HCT116 (cell line): Measurements from ENCODE around the gene OR8D4. TPM values are rescaled to one million over a fixed set of nuclear protein-coding genes. Genes with fewer than 3 reads are reported as not detected.

Experiments used
- ATAC-seq: fragments of 200-7000 bp; cut with Tn5 transposase; 2 replicates; pipeline ENCODE4 v1.9.1; 2020; ENCODE audit warnings: mild to moderate bottlenecking, moderate library complexity
- Bru-seq: library from RNA; stranded (reverse); fragments of 400-500 nt; gene quantifications from one replicate; lab custom pipeline; 2021; lab: Mats Ljungman, UMichigan
- BruChase-seq, 2 experiments: library from RNA; stranded (reverse); fragments of 400-500 nt; gene quantifications; one replicate each; lab custom pipeline; 2021; lab: Mats Ljungman, UMichigan
- BruUV-seq: library from RNA; stranded (reverse); fragments of 400-500 nt; replicated peaks from 2 replicates; lab custom pipeline; 2021; lab: Mats Ljungman, UMichigan
- CTCF ChIA-PET: fragments of 300-600 bp; sonication (Branson Sonifier 250); formaldehyde crosslinking; loops from one replicate; lab custom pipeline; 2021; ENCODE audit warnings: antibody characterized with exemption; lab: Charles Lee
- POLR2A ChIA-PET: fragments of 300-600, 350-600 bp; sonication (Branson Sonifier 250); formaldehyde crosslinking; loops from one replicate; lab custom pipeline; 2021; ENCODE audit warnings: antibody characterized with exemption; lab: Charles Lee
- RAD21 ChIA-PET, 2 experiments: fragments of 300-600 bp; sonication (Branson Sonifier 250); formaldehyde crosslinking; loops; one replicate each; lab custom pipeline; 2023; ENCODE audit warnings: low total read pairs in 2 of 2; ENCODE audit not compliant: uncharacterized antibody in 2 of 2, unreplicated experiment in 2 of 2, low non-redundant PET in 1 of 2; lab: Charles Lee
- DNase-seq: peaks from one replicate; pipeline ENCODE4 v3.0.0-alpha.2; 2010; ENCODE audit warnings: low read depth, low spot score
- H2AFZ ChIP-seq: fragments of 200-600 bp; shearing (Covaris generic), sonication (generic); 2 replicates; pipeline ENCODE4 v1.6.1; 2017; ENCODE audit warnings: low read depth, mixed run types, mixed read lengths, antibody characterized with exemption, low read length; ENCODE audit not compliant: poor library complexity, severe bottlenecking
- H3K27ac ChIP-seq: 2 replicates; pipeline ENCODE4 v1.5.1; 2012; ENCODE audit warnings: low read depth, low read length
- H3K27me3 ChIP-seq: fragments of 200-600 bp; sonication (generic); 2 replicates; pipeline ENCODE4 v1.6.1; 2016; ENCODE audit warnings: mixed run types, low read length, mixed read lengths; ENCODE audit not compliant: insufficient read depth
- H3K36me3 ChIP-seq, 2 experiments: fragments of 200-500 bp in 1 of 2; fragments of 200-600 bp in 1 of 2; sonication (Bioruptor generic) in 1 of 2; sonication (generic) in 1 of 2; 2 replicates each; pipeline versions ENCODE4 v1.5.1 to v1.6.1; 2014 to 2016; ENCODE audit warnings: low read length in 2 of 2, inconsistent platforms in 1 of 2, mixed read lengths in 1 of 2, mixed run types in 1 of 2; ENCODE audit not compliant: insufficient read depth in 2 of 2, control insufficient read depth in 1 of 2
- H3K4me1 ChIP-seq, 2 experiments: fragments of 200-600 bp in 1 of 2; sonication (generic) in 1 of 2; 2 replicates each; pipeline versions ENCODE4 v1.5.1 to v1.6.1; 2012 to 2017; ENCODE audit warnings: low read length in 2 of 2, inconsistent platforms in 1 of 2, mild to moderate bottlenecking in 1 of 2, mixed read lengths in 1 of 2, mixed run types in 1 of 2, moderate library complexity in 1 of 2; ENCODE audit not compliant: insufficient read depth in 2 of 2, control insufficient read depth in 1 of 2
- H3K4me2 ChIP-seq: fragments of 200-600 bp; sonication (generic); 2 replicates; pipeline ENCODE4 v1.6.1; 2017; ENCODE audit warnings: mixed run types, low read length, mixed read lengths
- H3K4me3 ChIP-seq, 2 experiments: fragments of 200-600 bp in 1 of 2; sonication (generic) in 1 of 2; replicated peaks in 1 of 2; 2 replicates each; pipeline ENCODE4 v1.5.1; 2011 to 2016; ENCODE audit warnings: low read length in 2 of 2, control low read depth in 1 of 2, low read depth in 1 of 2, mild to moderate bottlenecking in 1 of 2, mixed read lengths in 1 of 2, mixed run types in 1 of 2
- H3K79me2 ChIP-seq: fragments of 200-600 bp; sonication (generic); 2 replicates; pipeline ENCODE4 v1.6.1; 2017; ENCODE audit warnings: mild to moderate bottlenecking, mixed run types, low read length, moderate library complexity, mixed read lengths; ENCODE audit not compliant: insufficient read depth
- H3K9ac ChIP-seq: fragments of 200-600 bp; sonication (generic); 2 replicates; pipeline ENCODE4 v1.6.1; 2016; ENCODE audit warnings: low read length, mixed read lengths
- H3K9me2 ChIP-seq: fragments of 200-600 bp; sonication (generic), shearing (Covaris generic); 2 replicates; pipeline ENCODE4 v1.6.1; 2017; ENCODE audit warnings: mixed run types, mild to moderate bottlenecking, moderate library complexity; ENCODE audit not compliant: insufficient read depth
- H3K9me3 ChIP-seq, 2 experiments: fragments of 200-500 bp in 1 of 2; fragments of 200-600 bp in 1 of 2; sonication (Bioruptor generic) in 1 of 2; sonication (generic) in 1 of 2; 2 replicates each; pipeline ENCODE4 v1.6.1; 2014 to 2017; ENCODE audit warnings: low read length in 2 of 2, mixed read lengths in 2 of 2, inconsistent platforms in 1 of 2, low read depth in 1 of 2, mild to moderate bottlenecking in 1 of 2, mixed run types in 1 of 2, moderate library complexity in 1 of 2; ENCODE audit not compliant: control insufficient read depth in 1 of 2, insufficient read depth in 1 of 2
- H4K20me1 ChIP-seq: fragments of 200-600 bp; sonication (generic), shearing (Covaris generic); 2 replicates; pipeline ENCODE4 v1.6.1; 2017; ENCODE audit warnings: mixed run types, mild to moderate bottlenecking, moderate library complexity; ENCODE audit not compliant: insufficient read depth
- CEBPB ChIP-seq: IDR thresholded peaks from 2 replicates; pipeline ENCODE4 v1.6.1; 2012; ENCODE audit warnings: low read depth
- EGR1 ChIP-seq: IDR thresholded peaks from 2 replicates; pipeline ENCODE4 v1.6.1; 2012; ENCODE audit warnings: low read depth
- ELF1 ChIP-seq: IDR thresholded peaks from 2 replicates; pipeline ENCODE4 v1.6.1; 2012; ENCODE audit warnings: low read depth, borderline replicate concordance
- EZH2 ChIP-seq: fragments of 200-600 bp; sonication (generic); IDR thresholded peaks from 2 replicates; pipeline ENCODE4 v1.6.1; 2017; ENCODE audit warnings: antibody characterized with exemption, mixed run types
- EZH2phosphoT487 ChIP-seq: fragments of 200-600 bp; IDR thresholded peaks from 2 replicates; pipeline ENCODE4 v1.6.1; 2018; ENCODE audit warnings: antibody characterized with exemption, borderline replicate concordance
- POLR2A ChIP-seq: IDR thresholded peaks from 2 replicates; pipeline ENCODE4 v1.7.0; 2011; ENCODE audit warnings: borderline replicate concordance; ENCODE audit not compliant: insufficient read depth, insufficient read length; ENCODE audit errors: extremely low read depth
- POLR2AphosphoS5 ChIP-seq: IDR thresholded peaks from 2 replicates; pipeline ENCODE4 v1.6.1; 2011; ENCODE audit warnings: mild to moderate bottlenecking, low read depth, low read length, moderate library complexity
- RAD21 ChIP-seq: IDR thresholded peaks from 2 replicates; pipeline ENCODE4 v1.6.1; 2012; ENCODE audit warnings: low read depth, mild to moderate bottlenecking
- SIN3A ChIP-seq: IDR thresholded peaks from 2 replicates; pipeline ENCODE4 v1.6.1; 2012; ENCODE audit warnings: low read depth
- SP1 ChIP-seq: IDR thresholded peaks from 2 replicates; pipeline ENCODE4 v1.6.1; 2012; ENCODE audit warnings: low read depth
- ZFX ChIP-seq: fragments of 450-650 bp; IDR thresholded peaks from 2 replicates; pipeline ENCODE4 v1.6.1; 2017
- ZNF274 ChIP-seq: fragments of 200-500 bp; sonication (Bioruptor generic); IDR thresholded peaks from 2 replicates; pipeline ENCODE4 v1.6.1; 2014; ENCODE audit warnings: mild to moderate bottlenecking, low read depth, low read length, inconsistent platforms
- intact Hi-C: fragments of 100-400 bp; cut with micrococcal nuclease; formaldehyde crosslinking; loops from 2 replicates; pipeline ENCODE4 v1.10.0; 2022
- long read RNA-seq: library from polyadenylated mRNA; unstranded; transcript quantifications from one replicate; pipeline ENCODE4 v2.0.0, GENCODE V29; 2021; ENCODE audit not compliant: unreplicated experiment
- polyA plus RNA-seq: library from polyadenylated mRNA; unstranded; fragments of >200 nt; gene quantifications from 2 replicates; pipeline ENCODE4 v1.2.1, GENCODE V29; 2012; ENCODE audit warnings: missing spikeins
- total RNA-seq: library from RNA; stranded (reverse); gene quantifications from one replicate; pipeline ENCODE4 v1.2.1, GENCODE V29; 2021; ENCODE audit not compliant: unreplicated experiment
- TF ChIP-seq, protein P1 (sequence below), 3 experiments: fragments of 200-600 bp in 1 of 3; sonication (generic) in 1 of 3; IDR thresholded peaks in 2 of 3; conservative IDR thresholded peaks in 1 of 3; 2 replicates each; pipeline ENCODE4 v1.5.1; 2012 to 2017; ENCODE audit warnings: low read depth in 2 of 3, low read length in 2 of 3, antibody characterized with exemption in 1 of 3, borderline replicate concordance in 1 of 3, control low read depth in 1 of 3, mild to moderate bottlenecking in 1 of 3, mixed read lengths in 1 of 3, mixed run types in 1 of 3, moderate library complexity in 1 of 3; ENCODE audit not compliant: insufficient read depth in 1 of 3
- TF ChIP-seq, protein P2 (sequence below): IDR thresholded peaks from 2 replicates; pipeline ENCODE4 v1.6.1; 2011; ENCODE audit warnings: mild to moderate bottlenecking, low read length, moderate library complexity; ENCODE audit not compliant: insufficient replicate concordance; ENCODE audit errors: extremely low read depth

Gene OR8D4
- not detected for total RNA-seq
- polyA plus RNA-seq, result not detected in 2 replicates
- Bru-seq, nascent RNA, result not detected
- not detected for BruChase-seq, experiment 1, labeled RNA remaining after a 6-hour chase
- BruChase-seq, experiment 2, labeled RNA remaining after a 2-hour chase, result not detected
- long read RNA-seq, result 0 reads

DNA sequence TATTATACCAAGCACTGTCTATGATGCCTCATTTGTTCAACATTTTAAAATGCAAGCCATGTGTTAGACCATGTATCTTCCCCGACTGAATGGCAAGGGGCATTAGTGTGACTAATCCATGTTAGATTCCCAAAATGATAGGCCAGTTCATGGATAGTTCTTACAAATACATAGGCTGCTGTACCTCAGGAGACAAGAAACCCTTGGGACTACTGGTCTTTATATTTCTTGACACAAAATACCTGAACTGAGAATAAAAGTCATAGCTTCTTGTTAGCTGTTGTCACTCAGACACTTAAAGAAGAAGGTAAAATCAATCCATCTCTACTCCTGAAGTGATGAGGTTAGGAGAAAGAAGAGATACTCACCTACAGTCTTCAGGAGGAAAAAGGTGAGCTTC, at the start of gene OR8D4:
Gene OR8D4 (plus strand): TSS at position 301 of the 400 bp plus-strand sequence. CDS start 4,265 bp downstream, outside the sequence.
- intact Hi-C loops, result no loop called here
- no peak within 1 kb of the TSS for H3K4me3 ChIP-seq
- ChIA-PET RAD21 (no interaction called here), CTCF (no interaction called here), POLR2A (no interaction called here)
- no peak within 1 kb of the TSS for H3K27ac ChIP-seq
- H3K79me2 ChIP-seq, result no peaks in the 10 kb centered on the region
- H3K27me3 ChIP-seq, result peaks cover 7% of the 10 kb centered on the region; the same call in 1 of the 2 replicates
- no peak for TF ChIP-seq EZH2
- no peak for TF ChIP-seq ELF1
- H4K20me1 ChIP-seq, result no peaks in the 10 kb centered on the region; the same call in 1 of the 2 replicates
- no peak within 1 kb of the TSS for H3K4me2 ChIP-seq
- no peaks in the 10 kb centered on the region for H3K9me3 ChIP-seq
- no peaks in the 10 kb centered on the region for H3K4me1 ChIP-seq
- no peak for ATAC-seq
- H3K9me2 ChIP-seq, result no peaks in the 10 kb centered on the region
- no peaks in the 10 kb centered on the region for H3K36me3 ChIP-seq
- no peak within 1 kb of the TSS for H3K9ac ChIP-seq
- DNase-seq, result no peak
- no TSS peak for BruUV-seq
- H2AFZ ChIP-seq, result no peak within 1 kb of the TSS

DNA sequence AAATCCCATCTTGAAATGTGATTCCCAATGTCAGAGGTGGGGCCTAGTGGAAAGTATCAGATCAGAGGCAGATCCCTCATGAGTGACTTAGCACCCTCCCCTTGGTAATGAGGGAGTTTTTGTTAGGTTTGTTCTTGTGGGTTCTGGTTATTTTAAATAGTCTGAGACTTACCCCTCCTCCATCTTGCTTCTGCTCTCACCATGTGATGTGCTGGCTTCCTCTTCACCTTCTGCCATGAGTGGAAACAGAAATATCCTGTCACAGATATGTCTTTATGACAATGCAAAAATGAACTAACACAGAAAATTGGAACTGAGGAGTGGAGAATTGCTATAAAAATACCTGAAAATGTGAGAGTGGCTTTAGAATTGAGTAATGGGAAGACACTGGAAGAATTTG, 49.6 kb upstream of the OR8D4 start:
- ChIA-PET POLR2A (no interaction called here), RAD21 (no interaction called here), CTCF (no interaction called here)
- Histone ChIP-seq H3K27me3 (no peaks in the 10 kb centered on the region), H4K20me1 (no peaks in the 10 kb centered on the region), H3K36me3 (no peaks in the 10 kb centered on the region), H3K4me2 (no peak overlapping the region), H3K4me3 (no peak overlapping the region), H3K27ac (no peak overlapping the region), H3K9ac (no peak overlapping the region), H3K79me2 (no peaks in the 10 kb centered on the region), H3K4me1 (no peaks in the 10 kb centered on the region), H2AFZ (no peak overlapping the region), H3K9me3 (no peaks in the 10 kb centered on the region), H3K9me2 (no peaks in the 10 kb centered on the region)
- TF ChIP-seq, protein P1, sequence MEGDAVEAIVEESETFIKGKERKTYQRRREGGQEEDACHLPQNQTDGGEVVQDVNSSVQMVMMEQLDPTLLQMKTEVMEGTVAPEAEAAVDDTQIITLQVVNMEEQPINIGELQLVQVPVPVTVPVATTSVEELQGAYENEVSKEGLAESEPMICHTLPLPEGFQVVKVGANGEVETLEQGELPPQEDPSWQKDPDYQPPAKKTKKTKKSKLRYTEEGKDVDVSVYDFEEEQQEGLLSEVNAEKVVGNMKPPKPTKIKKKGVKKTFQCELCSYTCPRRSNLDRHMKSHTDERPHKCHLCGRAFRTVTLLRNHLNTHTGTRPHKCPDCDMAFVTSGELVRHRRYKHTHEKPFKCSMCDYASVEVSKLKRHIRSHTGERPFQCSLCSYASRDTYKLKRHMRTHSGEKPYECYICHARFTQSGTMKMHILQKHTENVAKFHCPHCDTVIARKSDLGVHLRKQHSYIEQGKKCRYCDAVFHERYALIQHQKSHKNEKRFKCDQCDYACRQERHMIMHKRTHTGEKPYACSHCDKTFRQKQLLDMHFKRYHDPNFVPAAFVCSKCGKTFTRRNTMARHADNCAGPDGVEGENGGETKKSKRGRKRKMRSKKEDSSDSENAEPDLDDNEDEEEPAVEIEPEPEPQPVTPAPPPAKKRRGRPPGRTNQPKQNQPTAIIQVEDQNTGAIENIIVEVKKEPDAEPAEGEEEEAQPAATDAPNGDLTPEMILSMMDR (IDR thresholded peaks at IDR 0.05 in 2 of 3, conservative IDR thresholded peaks at IDR 0.05 in 1 of 3; ENCODE audit: borderline replicate concordance in 1 of 3, insufficient read depth in 1 of 3, low read depth in 2 of 3, low read length in 2 of 3), result no peak
- no peak for TF ChIP-seq SP1
- TF ChIP-seq SIN3A, result no peak
- TF ChIP-seq EZH2, result no peak
- TF ChIP-seq ELF1, result no peak
- no peak for TF ChIP-seq ZNF274
- TF ChIP-seq RAD21, result no peak
- no peak for TF ChIP-seq CEBPB
- no peak for TF ChIP-seq EGR1
- no peak for TF ChIP-seq POLR2AphosphoS5
- TF ChIP-seq, protein P2, sequence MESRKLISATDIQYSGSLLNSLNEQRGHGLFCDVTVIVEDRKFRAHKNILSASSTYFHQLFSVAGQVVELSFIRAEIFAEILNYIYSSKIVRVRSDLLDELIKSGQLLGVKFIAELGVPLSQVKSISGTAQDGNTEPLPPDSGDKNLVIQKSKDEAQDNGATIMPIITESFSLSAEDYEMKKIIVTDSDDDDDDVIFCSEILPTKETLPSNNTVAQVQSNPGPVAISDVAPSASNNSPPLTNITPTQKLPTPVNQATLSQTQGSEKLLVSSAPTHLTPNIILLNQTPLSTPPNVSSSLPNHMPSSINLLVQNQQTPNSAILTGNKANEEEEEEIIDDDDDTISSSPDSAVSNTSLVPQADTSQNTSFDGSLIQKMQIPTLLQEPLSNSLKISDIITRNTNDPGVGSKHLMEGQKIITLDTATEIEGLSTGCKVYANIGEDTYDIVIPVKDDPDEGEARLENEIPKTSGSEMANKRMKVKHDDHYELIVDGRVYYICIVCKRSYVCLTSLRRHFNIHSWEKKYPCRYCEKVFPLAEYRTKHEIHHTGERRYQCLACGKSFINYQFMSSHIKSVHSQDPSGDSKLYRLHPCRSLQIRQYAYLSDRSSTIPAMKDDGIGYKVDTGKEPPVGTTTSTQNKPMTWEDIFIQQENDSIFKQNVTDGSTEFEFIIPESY, result no peak
- TF ChIP-seq POLR2A, result no peak
- no peak for TF ChIP-seq EZH2phosphoT487
- no peak for TF ChIP-seq ZFX
- no peak for ATAC-seq
- BruUV-seq, result no TSS peak
- intact Hi-C loops, result no loop called here
- no peak for DNase-seq
